OCI-LY3 (cell line): Measurements from ENCODE around the gene FBXO21.

Experiments
- H2AFZ ChIP-seq: fragments of 200-600, 300-600 bp; shearing (Covaris generic); 2 replicates; pipeline ENCODE4 v1.6.0; 2014; ENCODE audit warnings: antibody characterized with exemption, low read depth, low read length
- H3K27ac ChIP-seq: fragments of 200-600, 300-600 bp; sonication (generic); 2 replicates; pipeline ENCODE4 v1.5.1; 2014; ENCODE audit warnings: mild to moderate bottlenecking, low read length, moderate library complexity, mixed read lengths
- H3K27me3 ChIP-seq: fragments of 200-600, 300-600 bp; sonication (generic); 2 replicates; pipeline ENCODE4 v1.6.1; 2014; ENCODE audit warnings: low read depth, low read length, mixed read lengths
- H3K36me3 ChIP-seq: fragments of 200-600, 300-600 bp; sonication (generic); replicated peaks from 2 replicates; pipeline ENCODE3; 2014; ENCODE audit warnings: low read depth, low read length, mixed read lengths
- H3K4me1 ChIP-seq: fragments of 300-600, 200-600 bp; sonication (generic); 2 replicates; pipeline ENCODE4 v1.6.1; 2014; ENCODE audit warnings: low read length, mixed read lengths
- H3K4me2 ChIP-seq: fragments of 200-600, 300-600 bp; sonication (generic); 2 replicates; pipeline ENCODE4 v1.6.1; 2014; ENCODE audit warnings: low read length, mixed read lengths
- H3K4me3 ChIP-seq: fragments of 300-600, 200-600 bp; sonication (generic); 2 replicates; pipeline ENCODE4 v1.5.1; 2014; ENCODE audit warnings: antibody characterized with exemption, mild to moderate bottlenecking, low read length, moderate library complexity
- H3K79me2 ChIP-seq: fragments of 300-600, 200-600 bp; shearing (Covaris generic); 2 replicates; pipeline ENCODE4 v1.6.1; 2014; ENCODE audit warnings: mild to moderate bottlenecking, low read length, mixed read lengths
- H3K9ac ChIP-seq: fragments of 300-600, 200-600 bp; shearing (Covaris generic); 2 replicates; pipeline ENCODE4 v1.6.0; 2014; ENCODE audit warnings: mild to moderate bottlenecking, low read length, moderate library complexity
- H3K9me3 ChIP-seq: fragments of 200-600, 300-600 bp; shearing (Covaris generic); 2 replicates; pipeline ENCODE4 v1.6.1; 2014; ENCODE audit warnings: low read length, mixed read lengths; ENCODE audit not compliant: insufficient read depth
- H4K20me1 ChIP-seq: fragments of 200-600, 300-600 bp; sonication (generic); 2 replicates; pipeline ENCODE4 v1.6.1; 2016; ENCODE audit warnings: low read length, mixed read lengths; ENCODE audit not compliant: insufficient read depth
- EZH2phosphoT487 ChIP-seq: fragments of 200-600 bp; shearing (Covaris generic); IDR thresholded peaks from 2 replicates; pipeline ENCODE4 v1.6.1; 2018; ENCODE audit warnings: antibody characterized with exemption, mixed run types, low read depth
- TF ChIP-seq, protein P1 (sequence below): fragments of 200-600, 300-600 bp; sonication (generic); IDR thresholded peaks from 2 replicates; pipeline ENCODE4 v1.5.1; 2014; ENCODE audit warnings: antibody characterized with exemption, low read length, low read depth

The FBXO21 gene

GRCh38 chr12:117152793-117153775 lies 37.2 kb downstream of the FBXO21 start:
- TF ChIP-seq EZH2phosphoT487 = no peak
- TF ChIP-seq, protein P1, sequence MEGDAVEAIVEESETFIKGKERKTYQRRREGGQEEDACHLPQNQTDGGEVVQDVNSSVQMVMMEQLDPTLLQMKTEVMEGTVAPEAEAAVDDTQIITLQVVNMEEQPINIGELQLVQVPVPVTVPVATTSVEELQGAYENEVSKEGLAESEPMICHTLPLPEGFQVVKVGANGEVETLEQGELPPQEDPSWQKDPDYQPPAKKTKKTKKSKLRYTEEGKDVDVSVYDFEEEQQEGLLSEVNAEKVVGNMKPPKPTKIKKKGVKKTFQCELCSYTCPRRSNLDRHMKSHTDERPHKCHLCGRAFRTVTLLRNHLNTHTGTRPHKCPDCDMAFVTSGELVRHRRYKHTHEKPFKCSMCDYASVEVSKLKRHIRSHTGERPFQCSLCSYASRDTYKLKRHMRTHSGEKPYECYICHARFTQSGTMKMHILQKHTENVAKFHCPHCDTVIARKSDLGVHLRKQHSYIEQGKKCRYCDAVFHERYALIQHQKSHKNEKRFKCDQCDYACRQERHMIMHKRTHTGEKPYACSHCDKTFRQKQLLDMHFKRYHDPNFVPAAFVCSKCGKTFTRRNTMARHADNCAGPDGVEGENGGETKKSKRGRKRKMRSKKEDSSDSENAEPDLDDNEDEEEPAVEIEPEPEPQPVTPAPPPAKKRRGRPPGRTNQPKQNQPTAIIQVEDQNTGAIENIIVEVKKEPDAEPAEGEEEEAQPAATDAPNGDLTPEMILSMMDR = no peak
- Histone ChIP-seq H3K4me3 (no peak overlapping the region), H3K4me1 (peaks cover 11% of the 10 kb centered on the region; the same call in 1 of the 2 replicates), H4K20me1 (peaks cover 5% of the 10 kb centered on the region), H3K36me3 (peaks cover 63% of the 10 kb centered on the region), H3K79me2 (no peaks in the 10 kb centered on the region), H3K9ac (no peak overlapping the region), H3K27me3 (no peaks in the 10 kb centered on the region), H3K27ac (no peak overlapping the region), H2AFZ (no peak overlapping the region), H3K4me2 (no peak overlapping the region), H3K9me3 (no peaks in the 10 kb centered on the region)

GRCh38 chr12:117151403-117152031 lies 38.8 kb downstream of the FBXO21 start:
- H3K4me2 ChIP-seq = no peak overlapping the region
- no peak overlapping the region for H2AFZ ChIP-seq
- peaks cover 11% of the 10 kb centered on the region; the same call in 1 of the 2 replicates for H3K4me1 ChIP-seq
- H3K9me3 ChIP-seq = no peaks in the 10 kb centered on the region
- no peaks in the 10 kb centered on the region for H3K79me2 ChIP-seq
- no peaks in the 10 kb centered on the region for H3K27me3 ChIP-seq
- TF ChIP-seq, protein P1 = no peak
- no peak for TF ChIP-seq EZH2phosphoT487
- peaks cover 5% of the 10 kb centered on the region for H4K20me1 ChIP-seq
- H3K36me3 ChIP-seq = peaks cover 55% of the 10 kb centered on the region
- no peak overlapping the region for H3K27ac ChIP-seq
- H3K9ac ChIP-seq = no peak overlapping the region
- no peak overlapping the region for H3K4me3 ChIP-seq

DNA sequence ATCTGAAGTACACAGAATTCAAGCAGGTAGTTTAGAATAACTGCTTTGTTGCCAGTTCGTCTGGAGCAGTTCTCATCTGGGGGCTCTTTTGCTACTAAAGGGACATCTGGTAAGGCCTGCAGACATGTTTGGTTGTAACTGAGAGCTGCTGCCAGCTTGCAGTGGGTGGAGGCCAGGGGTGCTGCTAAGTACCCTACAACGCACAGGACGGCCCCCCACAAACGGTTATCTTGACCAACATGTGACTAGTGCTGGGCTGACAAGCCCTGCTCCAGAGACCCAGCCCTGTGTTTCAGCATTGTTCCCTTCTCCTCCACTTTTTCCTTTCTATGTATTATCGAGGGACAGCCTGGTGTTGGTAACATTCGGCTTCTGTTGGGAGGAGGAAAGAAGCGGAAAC lies 40.8 kb downstream of the FBXO21 start:
- Histone ChIP-seq H3K4me3 (no peak overlapping the region), H4K20me1 (no peaks in the 10 kb centered on the region; the same call in 1 of the 2 replicates), H3K79me2 (no peaks in the 10 kb centered on the region), H3K36me3 (peaks cover 52% of the 10 kb centered on the region), H2AFZ (no peak overlapping the region), H3K27me3 (no peaks in the 10 kb centered on the region), H3K9ac (no peak overlapping the region), H3K27ac (no peak overlapping the region), H3K4me1 (no peaks in the 10 kb centered on the region), H3K4me2 (no peak overlapping the region), H3K9me3 (no peaks in the 10 kb centered on the region)
- TF ChIP-seq, protein P1 = no peak

- Histone ChIP-seq H3K27ac (no peak overlapping the region), H3K4me2 (no peak overlapping the region), H3K79me2 (no peaks in the 10 kb centered on the region), H2AFZ (no peak overlapping the region), H3K36me3 (peaks cover 52% of the 10 kb centered on the region), H3K4me3 (no peak overlapping the region), H3K4me1 (peaks cover 5% of the 10 kb centered on the region), H4K20me1 (no peaks in the 10 kb centered on the region; the same call in 1 of the 2 replicates), H3K9ac (no peak overlapping the region), H3K27me3 (no peaks in the 10 kb centered on the region), H3K9me3 (no peaks in the 10 kb centered on the region)
- TF ChIP-seq, protein P1 = no peak
- TF ChIP-seq EZH2phosphoT487 = no peak
These were observed 41.6 kb downstream of the FBXO21 start for GRCh38 chr12:117148642-117149041.
